Stimulated activated CD8-positive, alpha-beta memory T cell treated with anti-CD3 and anti-CD28 coated beads, Interleukin-12 subunit alpha, Interleukin-12 subunit beta, amount 100 ng/mL, for 24 hours (primary cell): Measurements from ENCODE around the gene GOLT1A.

Experiments used
- DNase-seq: peaks from one replicate; pipeline ENCODE4 v3.0.0-alpha.2; 2020; ENCODE audit errors: extremely low read depth

Gene GOLT1A

DNA sequence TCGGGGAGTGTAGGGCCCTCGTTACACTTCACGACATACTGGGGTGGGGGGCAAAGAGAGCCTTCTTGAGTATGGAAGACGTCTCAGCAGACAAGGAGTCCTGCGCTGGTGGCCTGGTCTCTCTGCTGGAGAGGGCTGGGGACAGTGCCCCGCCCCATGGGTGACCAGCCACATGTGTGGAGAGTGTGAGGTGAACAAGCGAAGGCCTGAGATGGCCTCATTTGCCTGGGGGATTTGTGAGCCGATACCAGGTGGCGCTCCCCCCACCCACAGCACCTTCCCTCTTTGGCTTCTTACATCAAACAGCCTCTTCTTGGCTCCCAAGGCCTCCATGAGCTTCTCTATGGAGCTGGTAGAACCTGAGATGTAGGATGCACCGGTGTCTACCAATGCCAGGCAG lies 57.9 kb downstream of the GOLT1A start:
- DNase-seq = no peak

GRCh38 chr1:204154568-204155255 lies 59.1 kb downstream of the GOLT1A start:
- DNase-seq = no peak

- DNase-seq = no peak
Observed at GRCh38 chr1:204153667-204154066, 60.1 kb downstream of the GOLT1A start.

- DNase-seq = no peak
Observed at GRCh38 chr1:204152310-204153044, 61.3 kb downstream of the GOLT1A start.

DNA sequence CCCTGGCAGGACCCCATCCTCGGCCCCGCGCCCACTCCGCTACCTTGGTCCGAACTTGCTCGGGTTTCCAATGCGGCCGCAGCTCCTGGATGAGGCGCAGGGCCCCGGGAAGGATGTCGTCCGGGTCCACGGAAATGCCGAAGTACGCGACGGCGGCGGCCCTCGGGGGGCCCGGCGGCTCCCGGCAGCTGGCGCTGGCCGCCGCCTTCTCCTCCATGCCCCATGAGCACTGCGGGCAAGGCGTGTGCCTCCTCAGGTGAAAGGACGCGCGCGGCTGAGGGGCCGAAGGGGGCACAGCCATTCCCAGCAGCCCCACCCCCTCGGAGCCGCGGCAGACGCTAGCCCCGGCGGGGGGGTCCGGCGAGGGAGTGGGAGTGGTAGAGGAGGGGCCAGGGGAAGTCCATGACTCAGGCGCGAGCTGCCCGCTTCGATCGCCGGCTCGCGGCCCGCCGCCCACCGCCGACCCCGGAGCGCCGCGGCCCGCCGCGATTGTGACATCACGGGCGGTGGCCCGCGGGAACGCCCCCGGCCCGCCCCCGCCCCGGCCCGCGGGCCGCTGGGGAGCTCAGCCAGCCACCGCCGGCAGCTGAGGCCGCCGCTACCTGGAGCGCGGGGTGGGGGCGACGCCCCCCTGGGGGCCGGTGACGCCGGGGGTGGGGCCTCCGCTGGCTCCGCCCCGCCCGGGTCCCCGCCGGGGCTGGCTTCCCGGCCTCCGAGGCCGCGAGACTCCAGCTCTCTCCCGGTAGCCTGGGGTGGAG lies 62.1 kb downstream of the GOLT1A start, which contains the start of gene ETNK2:
TSS of gene ETNK2 (minus strand) at position 493 of the 758 bp plus-strand sequence. CDS start at position 301, 192 bp downstream.
- no peak for DNase-seq

- no peak for DNase-seq
Observed at GRCh38 chr1:204150702-204151551, 62.9 kb downstream of the GOLT1A start.

- DNase-seq = no peak
Observed at GRCh38 chr1:204149635-204150565, 63.9 kb downstream of the GOLT1A start.

- no peak for DNase-seq
Observed at GRCh38 chr1:204149107-204149506, 64.7 kb downstream of the GOLT1A start.
